Stimulated activated CD8-positive, alpha-beta memory T cell treated with anti-CD3 and anti-CD28 coated beads, Interleukin-7, amount 100 ng/mL, for 24 hours (primary cell): Measurements from ENCODE around the gene ILKAP.

Experiments used
- DNase-seq: peaks from one replicate; pipeline ENCODE4 v3.0.0-alpha.2; 2020; ENCODE audit warnings: low read depth

ILKAP gene

DNA sequence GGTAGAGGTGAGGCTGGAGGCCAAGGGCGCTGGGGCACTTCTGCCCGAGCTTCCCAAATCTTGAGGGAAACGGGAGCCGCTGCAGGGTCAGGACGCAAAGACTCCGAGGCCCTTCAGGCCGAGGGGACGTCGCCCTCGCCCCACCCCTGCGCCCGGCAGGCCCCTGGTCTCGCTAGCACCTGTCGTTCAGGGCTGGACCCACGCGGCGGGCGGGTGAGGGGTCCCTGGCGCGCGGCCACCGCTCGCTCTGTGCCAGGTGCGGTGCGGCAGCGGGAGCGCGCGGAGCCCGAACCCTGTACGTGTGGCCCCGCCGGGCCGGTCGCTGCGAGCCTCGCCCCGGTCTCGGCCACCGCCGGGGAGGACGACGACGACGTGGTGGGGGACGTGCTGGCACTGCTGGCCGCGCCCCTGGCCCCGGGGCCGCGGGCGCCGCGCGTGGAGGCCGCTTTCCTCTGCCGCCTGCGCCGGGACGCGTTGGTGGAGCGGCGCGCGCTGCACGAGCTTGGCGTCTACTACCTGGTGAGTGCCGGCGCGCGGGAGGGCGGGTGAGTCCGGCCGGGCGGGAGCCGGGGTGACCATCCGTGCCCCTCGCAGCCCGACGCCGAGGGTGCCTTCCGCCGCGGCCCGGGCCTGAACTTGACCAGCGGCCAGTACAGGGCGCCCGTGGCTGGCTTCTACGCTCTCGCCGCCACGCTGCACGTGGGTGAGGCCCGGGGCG is 39.9 kb downstream of the ILKAP start:
- DNase-seq: no peak

DNA sequence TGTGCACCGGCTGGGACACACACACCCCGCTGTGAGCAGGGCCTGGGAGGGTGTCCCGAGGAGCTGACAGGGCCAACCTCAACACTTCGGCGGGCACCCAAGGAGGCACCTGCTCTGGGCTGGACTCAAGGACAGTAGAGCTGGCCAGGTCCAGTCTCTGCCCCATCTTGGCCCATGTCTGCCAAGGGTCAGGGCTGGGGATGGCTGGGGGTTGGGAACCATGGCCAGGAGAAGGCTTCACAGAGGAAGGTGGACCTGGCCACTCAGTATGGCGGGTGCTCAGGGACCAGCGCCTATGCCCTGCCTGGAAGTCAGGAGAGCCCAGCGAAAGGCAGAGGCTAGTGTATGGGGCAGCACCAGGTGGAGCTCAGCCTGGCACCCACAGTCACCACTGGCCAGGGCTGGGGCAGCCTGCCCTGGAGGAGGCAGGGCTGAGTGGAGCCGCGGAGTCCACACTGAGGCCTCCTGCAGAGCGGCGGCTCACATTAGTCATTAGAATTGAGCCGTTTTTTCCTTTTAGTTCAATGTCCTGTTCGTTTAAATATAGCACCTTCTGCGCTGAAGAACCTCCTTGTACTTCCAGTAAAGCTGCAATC is 40.6 kb downstream of the ILKAP start:
- DNase-seq: no peak

DNA sequence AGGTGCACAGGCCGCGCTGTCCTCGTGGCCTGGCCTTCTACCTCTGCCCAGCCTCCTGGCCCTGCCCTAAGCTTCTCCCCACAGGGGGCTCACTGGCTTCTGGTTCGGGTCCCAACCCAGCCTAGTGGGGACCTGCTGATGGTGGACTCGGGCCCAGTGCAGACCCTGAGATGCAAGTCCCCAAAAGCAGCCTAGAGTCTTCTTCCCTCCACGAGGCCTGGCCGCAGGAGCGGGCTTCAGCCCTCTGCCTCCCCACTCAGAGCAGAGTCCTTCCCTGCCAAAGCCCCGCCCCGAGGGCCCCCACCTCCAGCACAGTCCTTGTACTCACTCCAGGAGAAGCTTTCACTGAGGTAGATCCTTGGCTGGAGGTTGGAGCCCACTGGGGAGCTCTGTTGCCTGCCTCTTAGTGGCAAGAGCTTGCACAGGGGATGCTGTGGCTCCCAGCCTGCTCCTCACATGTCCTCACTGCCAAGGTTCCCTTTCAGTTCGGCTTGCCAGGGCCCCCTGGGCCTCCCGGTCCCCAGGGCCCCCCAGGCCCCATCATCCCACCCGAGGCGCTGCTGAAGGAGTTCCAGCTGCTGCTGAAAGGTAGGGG is 41.1 kb downstream of the ILKAP start:
- DNase-seq: no peak

DNA sequence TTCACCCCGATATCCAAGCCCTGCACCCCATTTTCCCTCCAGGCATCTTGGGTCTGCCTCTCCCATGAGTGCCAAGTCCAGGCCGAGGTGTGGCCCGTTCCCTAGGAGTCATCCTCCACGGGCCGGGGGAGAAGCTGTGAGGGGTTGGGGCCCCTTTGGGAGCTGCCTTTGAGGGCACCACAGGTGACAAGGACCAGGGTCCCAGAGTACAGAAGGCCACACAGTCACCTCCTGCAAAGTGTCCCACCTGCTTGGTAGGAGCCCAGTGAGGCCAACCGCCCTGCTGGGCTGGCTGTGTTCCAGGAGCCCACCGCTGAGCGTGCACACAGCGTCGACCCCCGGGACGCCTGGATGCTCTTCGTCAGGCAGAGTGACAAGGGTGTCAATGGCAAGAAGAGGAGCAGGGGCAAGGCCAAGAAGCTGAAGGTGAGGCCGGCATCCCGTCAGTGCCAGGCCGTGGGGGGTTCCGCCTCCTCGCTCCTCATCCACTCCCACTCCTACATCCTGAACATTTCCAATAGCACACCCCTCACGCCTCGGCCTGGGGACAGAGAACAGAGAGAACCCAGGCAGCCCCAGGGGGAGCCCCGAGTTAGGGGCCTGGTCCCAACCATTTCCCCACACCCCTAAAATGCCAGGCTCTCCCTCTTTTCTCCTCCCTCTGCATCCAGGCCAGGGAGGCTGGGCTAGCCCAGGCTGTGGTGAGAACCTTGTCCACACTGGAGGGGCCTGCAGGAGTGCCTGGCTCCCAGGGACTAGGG is 42.0 kb downstream of the ILKAP start:
- no peak for DNase-seq

DNA sequence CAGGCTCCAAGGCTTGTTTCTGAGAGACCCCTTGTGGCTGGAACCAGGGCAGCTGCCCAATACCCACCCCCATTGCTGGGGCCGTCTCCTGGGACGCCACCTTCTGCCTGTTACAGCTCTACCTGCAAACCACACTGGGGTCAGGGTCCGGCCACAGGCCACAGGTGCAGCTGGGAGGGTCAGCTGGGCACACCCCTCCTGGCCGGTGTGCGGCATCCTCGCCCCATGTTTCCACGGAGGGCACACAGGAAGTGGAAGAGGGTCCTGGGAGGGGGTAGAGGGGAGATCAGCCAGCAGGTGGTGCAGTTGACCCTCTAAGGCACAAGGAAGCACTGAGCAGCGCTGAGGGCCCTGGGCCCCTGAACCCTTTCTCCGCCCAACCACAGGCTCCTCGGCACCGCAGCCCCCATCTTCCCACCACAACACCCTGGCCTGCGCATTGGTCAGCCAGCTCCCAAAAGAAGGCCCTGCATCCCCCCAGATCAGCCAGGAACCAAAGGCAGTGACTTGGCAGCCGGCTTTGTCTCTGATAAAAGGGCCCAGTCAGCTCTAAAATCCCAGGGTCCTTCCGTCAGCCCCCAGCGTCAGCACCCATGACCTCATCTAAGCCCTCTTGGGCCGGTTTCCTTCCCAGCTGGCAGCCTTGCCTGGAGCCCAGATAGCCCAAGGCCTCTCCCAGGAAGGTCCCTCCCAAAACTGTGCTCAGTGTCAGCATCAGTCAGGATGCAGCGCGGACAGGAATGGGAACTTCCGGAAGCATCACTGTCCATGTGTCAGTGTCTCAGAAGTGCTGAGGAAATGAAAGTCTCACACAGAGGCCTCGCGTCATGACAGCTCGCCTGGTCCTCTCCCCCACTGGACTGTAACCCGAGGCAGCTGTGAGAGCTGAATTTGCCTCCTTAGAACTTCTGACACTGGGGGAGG is 43.0 kb downstream of the ILKAP start:
- no peak for DNase-seq

DNA sequence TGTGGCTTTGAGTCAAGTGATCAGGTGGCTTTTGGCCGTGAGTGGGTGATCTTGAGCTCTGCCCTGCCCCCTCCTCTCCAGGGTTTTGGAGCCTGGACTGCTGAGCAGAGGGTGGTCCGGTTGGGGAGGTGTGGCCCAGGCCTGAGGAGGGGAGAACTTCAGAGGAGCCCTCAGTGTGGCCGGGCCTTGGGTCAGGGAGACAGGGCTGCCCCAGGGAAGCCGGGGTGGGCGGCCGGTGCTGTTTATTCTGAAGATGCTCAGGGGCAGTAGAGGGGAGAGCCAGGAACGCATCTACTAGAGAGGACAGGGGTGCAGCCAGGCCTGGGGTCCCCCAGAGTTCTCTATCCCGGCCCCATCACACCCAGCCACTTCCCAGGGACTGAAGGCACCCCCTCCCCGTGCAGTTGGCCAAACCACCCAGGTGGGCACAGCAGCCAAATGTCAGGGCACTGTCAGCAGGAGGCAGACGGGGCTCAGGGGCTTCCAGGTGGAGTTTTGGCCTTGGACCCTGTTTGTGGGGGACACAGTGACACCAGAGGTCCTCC is 43.8 kb downstream of the ILKAP start:
- no peak for DNase-seq

DNA sequence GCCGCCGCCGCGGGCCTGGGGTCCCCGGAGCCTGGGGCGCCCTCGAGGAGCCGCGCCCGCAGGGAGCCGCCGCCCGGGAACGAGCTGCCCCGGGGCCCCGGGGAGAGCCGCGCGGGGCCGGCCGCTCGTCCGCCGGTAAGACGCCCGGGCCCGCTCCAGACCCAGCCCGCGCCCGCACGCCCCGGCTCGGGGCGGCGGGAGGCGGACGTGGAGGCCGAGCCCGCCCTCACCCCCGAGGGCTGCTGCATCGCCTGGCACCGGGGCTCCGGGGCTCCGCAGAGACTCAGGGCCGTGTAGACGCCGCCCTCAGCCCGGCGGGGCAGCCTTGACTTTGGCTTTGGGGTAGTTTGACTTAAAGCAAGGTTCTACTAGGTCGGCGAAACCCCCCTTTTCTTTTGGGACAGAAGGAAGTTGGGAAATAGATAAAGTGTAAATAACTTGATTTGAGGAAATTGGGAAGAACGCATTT is 44.4 kb downstream of the ILKAP start:
- no peak for DNase-seq

DNA sequence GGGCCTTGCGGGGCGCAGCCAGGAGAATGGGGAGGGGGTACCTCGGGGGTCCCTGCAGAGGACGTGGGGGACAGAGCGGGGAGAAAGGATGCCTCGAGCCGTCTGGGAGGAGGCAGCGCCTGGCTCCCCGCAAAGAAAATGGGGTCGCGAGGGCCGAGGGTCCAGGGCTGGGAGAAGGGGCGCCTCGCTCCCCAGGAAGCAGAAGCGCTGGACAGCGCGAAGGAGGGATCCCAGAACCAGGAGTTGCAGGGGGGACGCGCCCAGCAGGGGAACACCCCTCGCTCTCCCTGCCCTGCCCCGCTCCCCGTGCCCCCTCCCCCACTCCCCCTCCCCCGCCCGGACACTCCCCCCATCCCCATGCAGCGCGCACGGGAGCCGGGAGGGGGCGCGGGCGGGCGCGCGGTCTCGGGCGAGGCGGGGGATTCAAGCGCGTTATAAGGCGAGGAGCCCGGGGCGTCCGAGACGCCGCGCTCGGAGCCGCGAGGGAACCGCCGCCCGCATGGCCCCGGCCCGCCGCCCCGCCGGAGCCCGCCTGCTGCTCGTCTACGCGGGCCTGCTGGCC is 44.9 kb downstream of the ILKAP start, which contains the start of gene ERFE:
TSS of gene ERFE (plus strand) at position 462 of the 562 bp plus-strand sequence. CDS start at position 500, 38 bp downstream.
- peak; percentile 19 for DNase-seq

DNA sequence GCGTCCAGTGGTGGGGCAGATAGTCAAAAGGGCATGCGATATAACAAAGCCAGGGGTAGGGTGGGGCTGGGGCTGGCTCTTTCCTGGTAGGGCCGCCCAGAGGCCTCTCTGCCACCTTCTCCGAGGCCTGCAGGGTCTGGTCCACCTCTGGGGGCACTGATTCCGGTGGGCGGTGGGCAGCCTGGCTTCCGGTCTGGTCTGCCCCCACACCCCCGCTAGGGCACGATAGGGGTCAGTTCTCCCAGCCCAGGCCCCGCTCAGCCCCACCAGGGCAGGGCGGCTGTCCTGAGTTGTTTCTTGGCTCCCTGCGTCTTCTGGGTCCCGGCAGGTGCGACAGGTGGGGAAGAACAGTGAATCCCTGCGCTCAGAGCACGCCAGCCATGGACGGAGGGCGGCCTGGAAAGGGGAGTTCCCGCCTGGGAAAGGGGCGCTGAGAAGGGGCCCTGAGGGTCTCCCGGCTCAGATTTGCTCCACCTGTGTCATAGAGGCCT is 45.4 kb downstream of the ILKAP start:
- DNase-seq: no peak

DNA sequence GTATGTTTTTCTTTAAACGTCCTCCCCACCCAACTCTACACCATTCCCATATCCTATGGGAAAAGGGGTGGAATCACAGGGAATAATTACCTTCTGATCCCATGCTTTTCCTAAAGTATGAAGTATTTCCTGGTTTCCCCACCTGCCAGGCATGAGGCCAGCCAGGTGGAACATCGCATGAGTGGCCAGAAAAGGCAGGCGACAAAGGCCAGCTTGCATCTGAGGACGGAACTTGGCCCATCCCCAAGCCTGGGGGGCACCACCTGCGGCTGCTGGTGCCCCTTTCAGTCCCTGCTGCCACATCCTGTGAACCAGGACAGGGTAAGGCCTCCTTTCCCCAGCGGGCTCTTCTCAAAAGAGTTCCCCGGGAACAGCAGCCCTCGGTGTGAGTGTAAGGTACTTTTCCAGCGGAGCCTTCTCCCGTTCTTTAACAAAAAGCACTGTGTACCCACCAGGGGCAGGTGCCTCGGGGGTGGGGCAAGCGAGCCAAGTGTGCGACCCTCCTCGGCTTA is 45.9 kb downstream of the ILKAP start:
- DNase-seq: no peak

DNA sequence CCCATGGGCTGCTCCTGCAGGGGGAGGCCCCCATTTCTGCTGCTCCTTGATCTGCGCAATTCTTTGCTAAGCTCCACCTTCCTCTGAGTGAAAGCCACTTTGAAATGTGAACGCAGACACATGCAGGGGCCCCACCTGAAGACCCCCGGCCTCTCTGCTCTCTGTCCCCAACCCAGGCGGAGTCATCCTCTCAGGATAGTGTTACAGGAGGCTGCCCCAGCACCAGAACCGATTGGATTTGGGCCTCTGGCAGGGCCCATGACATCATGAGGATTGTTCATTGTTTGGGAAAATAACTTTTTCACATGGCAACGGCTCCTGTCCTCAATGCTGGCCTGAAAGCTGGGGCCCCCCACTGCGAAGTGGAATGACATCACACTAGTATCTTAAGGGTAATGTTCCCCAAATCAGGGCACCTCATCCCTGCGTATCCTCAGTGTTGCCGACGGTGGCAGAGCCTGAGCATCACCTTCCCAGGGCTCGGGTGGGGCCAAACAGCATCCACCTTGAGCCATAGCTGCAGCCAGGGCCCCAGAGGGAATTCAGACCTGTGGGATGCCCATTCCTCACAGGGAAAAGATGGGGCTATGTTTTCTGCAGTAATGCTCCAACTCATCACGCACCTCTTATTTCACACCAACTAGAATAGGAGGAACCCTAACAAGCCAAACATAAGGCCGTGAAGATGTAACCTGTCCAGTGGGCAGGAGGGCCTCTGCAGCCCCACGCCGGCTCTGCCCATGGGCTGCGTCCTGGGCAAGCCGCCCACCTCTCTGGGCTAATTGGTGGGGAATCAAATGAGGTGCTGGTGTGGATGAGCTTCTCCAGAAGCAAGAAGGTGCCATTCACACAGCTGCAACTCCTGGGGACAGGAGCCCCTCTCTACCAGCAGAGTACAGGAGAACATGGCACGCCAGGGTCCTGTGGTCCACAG is 47.5 kb downstream of the ILKAP start:
- no peak for DNase-seq

DNA sequence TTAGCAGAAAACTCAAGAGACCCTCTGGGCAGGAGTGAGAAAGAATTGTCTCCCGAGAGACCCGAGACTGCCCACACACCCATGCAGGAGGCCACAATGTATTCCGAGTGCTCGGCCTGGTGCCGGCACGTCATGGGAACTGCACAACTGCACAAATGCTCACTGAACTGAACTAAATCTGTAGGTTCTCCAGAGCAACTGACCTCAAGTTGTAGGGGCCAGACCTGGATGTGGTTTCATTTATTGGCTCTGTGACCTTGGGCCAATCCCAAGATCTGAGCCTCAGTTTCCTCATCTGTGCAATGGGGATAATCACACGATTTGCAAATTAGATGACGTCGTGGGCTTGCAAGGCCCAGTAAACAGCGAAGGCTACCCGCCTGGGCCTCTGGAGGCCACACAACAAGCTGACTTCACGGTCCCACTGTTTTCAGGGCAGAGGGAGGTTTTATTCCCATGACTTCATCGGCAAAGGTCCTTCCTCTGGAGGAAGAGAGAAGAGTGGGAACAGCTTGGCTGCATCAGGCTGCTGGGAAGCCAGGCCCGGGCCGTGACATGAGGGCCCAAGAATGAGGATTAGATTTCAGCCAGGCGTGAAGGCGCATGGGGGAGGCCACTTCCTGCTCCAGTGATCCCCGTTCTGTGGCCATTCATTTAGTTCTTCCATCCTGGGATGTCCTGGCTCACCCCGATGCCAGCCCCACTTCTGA is 48.3 kb downstream of the ILKAP start:
- DNase-seq: no peak

DNA sequence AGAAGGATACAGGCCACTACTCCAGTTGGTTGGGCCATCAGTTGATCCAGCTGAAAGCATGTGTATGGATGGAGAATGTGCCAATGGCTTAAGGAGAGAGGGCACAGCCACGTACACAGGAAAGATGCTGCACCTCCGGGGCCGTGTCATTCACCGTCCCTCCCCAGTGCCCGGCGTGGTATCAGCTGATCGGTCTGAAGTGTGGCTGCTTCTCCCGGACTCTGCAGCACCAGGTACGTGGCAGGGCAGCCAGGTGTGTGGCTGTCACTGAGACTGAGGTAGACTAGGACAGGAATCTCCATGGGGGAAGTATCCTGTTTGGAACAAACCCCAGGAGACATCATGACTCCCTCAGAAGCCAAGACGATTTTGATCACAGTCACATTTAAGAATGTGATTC is 48.9 kb downstream of the ILKAP start:
- no peak for DNase-seq

DNA sequence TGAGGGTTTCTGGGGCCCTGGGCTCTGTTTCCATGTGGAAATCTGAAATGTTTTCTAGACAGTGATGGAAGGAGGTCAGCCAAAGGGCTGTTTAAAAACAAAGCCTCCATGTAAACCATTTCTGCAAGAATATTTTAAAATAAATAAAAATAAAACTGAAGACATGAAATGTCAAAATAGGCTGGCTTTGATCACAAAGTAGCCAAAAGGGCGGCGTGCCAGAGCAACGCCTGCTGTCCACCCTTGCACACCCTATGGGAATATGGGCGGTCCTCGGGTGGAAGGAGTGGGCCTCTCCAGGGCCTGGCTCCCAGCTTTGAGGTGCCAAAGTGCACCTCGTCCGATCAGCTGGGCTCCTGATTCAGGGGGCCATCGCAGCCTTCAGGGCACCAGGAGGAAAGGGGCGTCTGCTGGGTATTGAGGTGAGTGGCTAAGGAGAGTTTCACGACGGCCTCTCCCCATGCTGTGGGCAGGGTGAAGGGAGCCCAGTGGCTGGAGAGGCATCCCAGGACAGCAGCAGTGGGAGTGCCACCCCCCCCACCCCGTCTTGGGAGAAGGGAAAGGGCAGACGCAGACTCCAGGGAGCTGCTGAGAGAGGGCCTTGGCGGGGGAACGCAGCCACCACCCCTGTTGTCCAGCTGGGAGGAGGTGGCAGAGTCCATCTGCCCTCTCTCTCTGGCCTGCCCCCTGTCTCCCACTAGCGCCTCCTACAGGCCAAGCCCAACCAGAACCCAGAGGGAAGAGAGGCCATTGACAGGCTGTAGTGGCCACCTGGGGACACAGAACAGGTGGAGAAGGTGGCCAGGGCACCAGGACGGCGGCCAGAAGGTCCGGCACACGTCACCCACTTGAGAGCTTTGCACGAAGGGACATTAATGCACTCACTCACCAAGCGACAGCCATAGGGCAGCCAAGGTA is 50.5 kb downstream of the ILKAP start:
- no peak for DNase-seq

DNA sequence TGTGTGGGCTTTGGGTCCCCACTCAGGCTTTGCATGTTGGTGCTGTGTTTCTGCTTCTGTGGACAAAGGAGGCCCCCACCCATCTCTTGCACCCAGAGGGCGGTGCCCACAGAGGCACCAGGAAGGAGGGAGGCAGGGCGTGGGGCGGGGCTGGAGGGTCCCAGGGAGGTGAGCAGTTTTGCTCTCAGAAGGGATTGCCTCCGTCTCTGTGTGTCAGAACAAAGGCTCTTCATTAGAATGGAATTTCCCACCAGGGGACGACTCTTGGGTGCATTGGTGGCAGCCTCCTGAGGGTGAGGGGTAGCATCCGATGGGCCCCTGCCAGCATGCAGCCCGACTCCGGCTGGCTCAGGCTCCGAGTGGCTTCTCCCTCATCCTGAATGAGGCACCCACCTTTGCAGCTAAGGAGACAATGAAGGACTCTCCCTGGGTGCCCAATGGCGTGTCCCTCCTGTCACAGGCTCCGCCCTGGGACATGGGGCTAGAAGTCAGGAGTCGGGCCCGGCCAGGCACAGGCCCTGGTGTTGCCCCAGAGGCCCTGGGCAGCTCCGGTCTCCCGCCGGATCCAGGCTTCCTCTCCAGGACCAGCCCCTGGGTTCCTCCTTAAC is 51.8 kb downstream of the ILKAP start:
- no peak for DNase-seq

DNA sequence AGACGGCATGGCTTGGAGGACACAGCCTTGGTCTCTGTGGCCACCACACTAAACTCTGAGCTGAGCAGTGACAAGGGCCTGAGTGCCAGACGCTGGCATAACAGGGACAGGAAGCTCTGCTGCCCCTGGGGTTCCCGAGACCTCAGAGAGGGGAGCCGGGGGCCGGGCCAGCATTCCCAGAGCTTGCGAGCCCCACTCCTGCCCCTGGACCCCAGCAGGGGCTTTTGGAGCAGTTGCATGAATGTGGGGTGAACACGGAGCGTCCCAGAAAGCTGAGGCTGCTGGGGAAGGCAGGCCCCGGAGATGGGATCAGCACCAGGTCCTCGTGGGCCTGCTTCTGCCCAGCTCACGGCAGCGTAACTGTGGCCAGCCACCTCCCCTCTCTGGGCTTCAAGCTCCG is 52.3 kb downstream of the ILKAP start:
- DNase-seq: no peak

DNA sequence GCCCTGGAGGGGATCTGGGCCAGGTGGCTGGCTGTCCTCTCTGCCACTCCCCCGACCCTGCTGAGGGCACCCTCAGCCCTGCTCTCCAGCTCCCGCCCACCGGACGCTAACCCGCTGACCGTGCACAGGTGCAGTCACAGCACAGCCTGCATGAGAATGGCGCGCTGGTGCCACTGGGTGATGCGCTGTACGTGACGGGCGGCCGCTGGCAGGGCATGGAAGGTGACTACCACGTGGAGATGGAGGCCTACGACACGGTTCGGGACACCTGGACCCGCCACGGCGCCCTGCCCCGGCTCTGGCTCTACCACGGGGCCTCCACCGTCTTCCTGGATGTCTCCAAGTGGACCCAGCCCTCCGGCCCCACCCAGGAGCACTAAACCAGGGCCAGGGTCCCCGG is 52.8 kb downstream of the ILKAP start:
- no peak for DNase-seq
